ENCODE measurements around the gene LIPC. TPM values are rescaled to one million over a fixed set of nuclear protein-coding genes. Genes with fewer than 3 reads are reported as not detected.

Gene LIPC
- total RNA-seq, 4 donors from 2014 or later: 0.81 to 4.6 (median 1.8) TPM

DNA sequence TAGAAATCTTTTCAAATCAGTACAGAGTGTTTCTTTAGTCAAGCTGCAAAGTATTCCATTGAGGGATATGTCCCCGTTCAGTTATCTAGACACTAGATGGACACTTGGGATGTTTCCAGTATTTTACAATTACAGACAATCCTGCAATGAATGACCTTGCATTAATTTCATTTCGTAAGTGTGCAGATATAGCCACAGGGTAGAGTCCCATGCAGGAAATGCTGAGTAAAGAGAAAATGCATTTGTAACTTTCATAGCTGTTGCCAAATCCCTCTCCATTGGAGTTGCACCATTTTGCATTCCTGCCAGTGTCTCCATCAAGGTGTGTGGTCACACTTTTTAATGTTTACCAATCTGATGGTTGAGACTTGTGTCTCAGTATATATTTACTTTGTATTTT is 92.5 kb downstream of the LIPC start:
- Histone ChIP-seq H3K4me3 (replicated peaks in 1 of 3) (no peak overlapping the region), H3K36me3 (no peaks in the 10 kb centered on the region), H3K27me3 (no peaks in the 10 kb centered on the region), H3K4me1 (peaks cover 28 to 58% of the 10 kb centered on the region in 2 donors), H3K27ac (no peak overlapping the region), H3K9me3 (no peaks in the 10 kb centered on the region)
- DNase-seq: no peak
- intact Hi-C loops (cut with DNase I): loop anchor here (10.0 kb wide), 1 partner anchor 49 kb away; no protein-coding TSS in a partner anchor
- 67 to 76% methylated on average over 2 of the region's 2 CpGs for WGBS, 2 donors
- TF ChIP-seq, protein P1, sequence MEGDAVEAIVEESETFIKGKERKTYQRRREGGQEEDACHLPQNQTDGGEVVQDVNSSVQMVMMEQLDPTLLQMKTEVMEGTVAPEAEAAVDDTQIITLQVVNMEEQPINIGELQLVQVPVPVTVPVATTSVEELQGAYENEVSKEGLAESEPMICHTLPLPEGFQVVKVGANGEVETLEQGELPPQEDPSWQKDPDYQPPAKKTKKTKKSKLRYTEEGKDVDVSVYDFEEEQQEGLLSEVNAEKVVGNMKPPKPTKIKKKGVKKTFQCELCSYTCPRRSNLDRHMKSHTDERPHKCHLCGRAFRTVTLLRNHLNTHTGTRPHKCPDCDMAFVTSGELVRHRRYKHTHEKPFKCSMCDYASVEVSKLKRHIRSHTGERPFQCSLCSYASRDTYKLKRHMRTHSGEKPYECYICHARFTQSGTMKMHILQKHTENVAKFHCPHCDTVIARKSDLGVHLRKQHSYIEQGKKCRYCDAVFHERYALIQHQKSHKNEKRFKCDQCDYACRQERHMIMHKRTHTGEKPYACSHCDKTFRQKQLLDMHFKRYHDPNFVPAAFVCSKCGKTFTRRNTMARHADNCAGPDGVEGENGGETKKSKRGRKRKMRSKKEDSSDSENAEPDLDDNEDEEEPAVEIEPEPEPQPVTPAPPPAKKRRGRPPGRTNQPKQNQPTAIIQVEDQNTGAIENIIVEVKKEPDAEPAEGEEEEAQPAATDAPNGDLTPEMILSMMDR (IDR thresholded peaks at IDR 0.05): no peak
- TF ChIP-seq POLR2A (IDR thresholded peaks at IDR 0.05): no peak

DNA sequence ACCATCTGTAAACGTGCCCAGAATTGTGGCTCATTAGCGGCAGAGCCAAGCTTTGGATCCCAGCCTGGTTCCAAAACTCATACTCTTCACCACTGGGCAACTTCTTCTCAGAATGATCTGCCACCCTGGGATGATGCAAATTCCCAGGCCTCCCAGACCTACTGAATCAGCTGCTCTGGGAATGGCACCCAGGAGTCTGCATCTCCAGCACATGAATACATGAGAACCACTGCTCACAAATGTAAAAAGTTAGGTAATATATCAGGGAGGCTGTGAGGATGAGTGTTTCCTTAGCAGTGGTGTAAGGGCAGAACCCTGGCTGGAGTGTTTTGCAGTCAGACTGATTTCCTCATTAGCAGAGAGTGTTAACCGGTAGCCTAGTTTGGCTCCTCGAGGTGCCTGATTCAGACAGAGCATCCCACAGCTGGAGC is 94.2 kb downstream of the LIPC start:
- intact Hi-C loops (cut with DNase I): loop anchor here (10.0 kb wide), 1 partner anchor 51 kb away; no protein-coding TSS in a partner anchor
- DNase-seq: no peak
- H3K27me3 ChIP-seq: no peaks in the 10 kb centered on the region
- no peak overlapping the region for H3K4me3 ChIP-seq (replicated peaks in 1 of 3)
- H3K36me3 ChIP-seq: no peaks in the 10 kb centered on the region
- WGBS, 2 donors: 81 to 88% methylated on average over 3 to 4 of the region's 4 CpGs
- H3K4me1 ChIP-seq: peaks cover 32 to 57% of the 10 kb centered on the region in 2 donors
- TF ChIP-seq, protein P1 (IDR thresholded peaks at IDR 0.05): no peak
- TF ChIP-seq POLR2A (IDR thresholded peaks at IDR 0.05): no peak
- H3K27ac ChIP-seq: no peak overlapping the region
- no peaks in the 10 kb centered on the region for H3K9me3 ChIP-seq

DNA sequence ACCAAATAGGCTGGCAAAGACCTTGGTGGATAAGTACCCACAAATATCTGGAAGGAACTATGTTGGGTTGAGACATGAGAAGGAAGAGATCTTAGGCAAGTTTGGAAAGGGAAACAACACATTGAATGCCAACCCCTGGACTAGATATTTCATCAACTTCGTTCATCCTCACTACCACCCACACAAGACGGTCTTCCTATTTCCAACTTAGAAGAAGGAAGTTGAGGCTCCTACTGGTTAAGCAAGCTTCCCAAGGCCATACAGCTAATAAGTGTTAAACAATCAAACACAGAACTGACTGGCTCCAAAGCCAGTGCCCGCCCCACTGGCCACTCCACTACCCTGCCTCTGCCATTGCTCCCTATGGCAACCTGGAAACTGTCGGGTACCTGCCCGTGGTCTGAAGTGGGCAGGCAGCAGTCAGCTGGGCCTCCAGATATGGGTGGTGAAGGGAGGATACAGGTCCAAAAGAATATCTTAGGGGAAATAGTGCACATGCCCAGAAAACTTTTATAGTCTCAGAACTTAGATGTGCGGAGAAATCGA is 94.9 kb downstream of the LIPC start:
- H3K27ac ChIP-seq: peak overlapping the region in 2 of 3 donors; percentile 8 to 81
- H3K27me3 ChIP-seq: no peaks in the 10 kb centered on the region
- TF ChIP-seq POLR2A (IDR thresholded peaks at IDR 0.05): no peak
- TF ChIP-seq, protein P1 (IDR thresholded peaks at IDR 0.05): no peak
- H3K4me3 ChIP-seq (replicated peaks in 1 of 3): no peak overlapping the region
- intact Hi-C loops (cut with DNase I): loop anchor here (10.0 kb wide), 1 partner anchor 52 kb away; no protein-coding TSS in a partner anchor
- 82 to 87% methylated on average over 6 to 7 of the region's 7 CpGs for WGBS, 2 donors
- H3K36me3 ChIP-seq: no peaks in the 10 kb centered on the region
- DNase-seq: no peak
- H3K4me1 ChIP-seq: peaks cover 28 to 52% of the 10 kb centered on the region in 2 donors
- H3K9me3 ChIP-seq: no peaks in the 10 kb centered on the region

DNA sequence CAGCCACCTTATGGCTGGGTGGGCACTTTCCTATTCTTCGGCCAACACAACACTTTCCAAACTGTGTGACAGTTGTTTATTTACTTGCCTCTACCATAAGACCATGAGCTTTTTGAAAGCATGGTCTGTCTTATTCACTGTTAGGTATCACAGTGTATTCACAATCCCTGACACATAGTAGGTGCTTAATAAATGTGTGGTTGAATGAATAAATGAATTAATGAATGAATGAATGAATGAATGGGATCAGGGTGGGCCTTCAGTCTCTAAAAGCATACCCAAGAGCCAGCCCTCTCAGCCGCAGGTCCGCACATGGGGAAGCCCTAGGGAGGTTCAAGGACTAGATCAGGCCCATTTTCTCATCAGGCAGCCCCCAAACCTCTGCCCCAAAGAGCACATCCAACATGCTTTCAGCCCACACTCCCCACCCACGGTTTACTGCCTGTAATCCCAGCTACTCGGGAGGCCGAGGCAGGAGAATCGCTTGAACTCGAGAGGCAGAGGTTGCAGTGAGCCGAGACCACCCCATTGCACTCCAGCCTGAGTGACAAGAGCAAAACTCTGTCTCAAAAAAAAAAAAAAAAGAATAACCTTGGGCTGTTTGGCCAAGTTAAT is 95.9 kb downstream of the LIPC start:
- H3K27me3 ChIP-seq: no peaks in the 10 kb centered on the region
- H3K4me1 ChIP-seq: peaks cover 23 to 43% of the 10 kb centered on the region in 2 donors
- no peaks in the 10 kb centered on the region for H3K9me3 ChIP-seq
- no peaks in the 10 kb centered on the region for H3K36me3 ChIP-seq
- peak overlapping the region; percentile 81 to 95 (median 83) for H3K27ac ChIP-seq
- no peak for DNase-seq
- TF ChIP-seq POLR2A (IDR thresholded peaks at IDR 0.05): no peak
- TF ChIP-seq, protein P1 (IDR thresholded peaks at IDR 0.05): no peak
- 40 to 54% methylated on average over 9 of the region's 9 CpGs for WGBS, 2 donors
- no peak overlapping the region for H3K4me3 ChIP-seq (replicated peaks in 1 of 3)
- intact Hi-C loops (cut with DNase I): loop anchor here (10.0 kb wide), 1 partner anchor 53 kb away; no protein-coding TSS in a partner anchor

All from thyroid gland (tissue), 4 donors.